ENCODE data around the gene GRIA2. TPM values are rescaled to one million over a fixed set of nuclear protein-coding genes. Genes with fewer than 3 reads are reported as not detected.
"Not testable (repeated sequence)": the region's sequence is repeated elsewhere in the genome, so short reads cannot be mapped to it uniquely, and the experiment has no call there.

The GRIA2 gene
- total and polyA plus RNA-seq, 7 donors, result 0.25 to 0.71 (median 0.55) TPM; not detected in 2

GRCh38 chr4:157242871-157243270 lies 22.3 kb downstream of the GRIA2 start:
- no peak for DNase-seq
- intact Hi-C loops (cut with DNase I), result no loop called here
- TF ChIP-seq EP300 (IDR thresholded peaks at IDR 0.05), result no peak
- TF ChIP-seq CTCF (IDR thresholded peaks at IDR 0.05), result no peak
- TF ChIP-seq POLR2A (IDR thresholded peaks at IDR 0.05), result no peak
- TF ChIP-seq POLR2AphosphoS5 (IDR thresholded peaks at IDR 0.05), result no peak
- Histone ChIP-seq H3K4me3 (no peak overlapping the region), H3K27me3 (no peaks in the 10 kb centered on the region), H3K4me1 (no peaks in the 10 kb centered on the region), H3K36me3 (no peaks in the 10 kb centered on the region), H3K27ac (no peak overlapping the region), H3K9me3 (no peaks in the 10 kb centered on the region)

GRCh38 chr4:157244348-157244747 lies 23.8 kb downstream of the GRIA2 start:
- no peak overlapping the region for H3K27ac ChIP-seq
- WGBS, 2 donors, result 57 to 85% methylated on average over 2 of the region's 2 CpGs

GRCh38 chr4:157245351-157245750 lies 24.8 kb downstream of the GRIA2 start:
- H3K4me1 ChIP-seq, result no peaks in the 10 kb centered on the region
- no peak overlapping the region for H3K4me3 ChIP-seq
- TF ChIP-seq POLR2A (IDR thresholded peaks at IDR 0.05), result no peak
- no peak for TF ChIP-seq EP300 (IDR thresholded peaks at IDR 0.05)
- no peak for TF ChIP-seq POLR2AphosphoS5 (IDR thresholded peaks at IDR 0.05)
- no peak for TF ChIP-seq CTCF (IDR thresholded peaks at IDR 0.05)
- H3K27me3 ChIP-seq, result no peaks in the 10 kb centered on the region
- H3K36me3 ChIP-seq, result no peaks in the 10 kb centered on the region
- no peak for DNase-seq
- no peaks in the 10 kb centered on the region for H3K9me3 ChIP-seq
- H3K27ac ChIP-seq, result no peak overlapping the region
- intact Hi-C loops (cut with DNase I), result no loop called here

More at GRCh38 chr4:157244348-157244747, 23.8 kb downstream of the GRIA2 start:
- Histone ChIP-seq H3K9me3 (no peaks in the 10 kb centered on the region), H3K4me1 (no peaks in the 10 kb centered on the region), H3K36me3 (no peaks in the 10 kb centered on the region), H3K27me3 (no peaks in the 10 kb centered on the region), H3K4me3 (no peak overlapping the region)
- DNase-seq, result no peak
- intact Hi-C loops (cut with DNase I), result no loop called here
- TF ChIP-seq POLR2A (IDR thresholded peaks at IDR 0.05) (no peak), EP300 (IDR thresholded peaks at IDR 0.05) (no peak), CTCF (IDR thresholded peaks at IDR 0.05) (no peak), POLR2AphosphoS5 (IDR thresholded peaks at IDR 0.05) (no peak)

GRCh38 chr4:157246964-157247363 lies 26.4 kb downstream of the GRIA2 start:
- TF ChIP-seq CTCF (IDR thresholded peaks at IDR 0.05) (no peak), POLR2AphosphoS5 (IDR thresholded peaks at IDR 0.05) (no peak), POLR2A (IDR thresholded peaks at IDR 0.05) (no peak), EP300 (IDR thresholded peaks at IDR 0.05) (no peak)
- intact Hi-C loops (cut with DNase I), result no loop called here
- no peaks in the 10 kb centered on the region for H3K36me3 ChIP-seq
- H3K9me3 ChIP-seq, result no peaks in the 10 kb centered on the region
- no peaks in the 10 kb centered on the region for H3K4me1 ChIP-seq
- H3K4me3 ChIP-seq, result no peak overlapping the region
- H3K27me3 ChIP-seq, result no peaks in the 10 kb centered on the region
- no peak for DNase-seq
- H3K27ac ChIP-seq, result no peak overlapping the region

GRCh38 chr4:157258165-157258564 lies 37.6 kb downstream of the GRIA2 start:
- 88 to 90% methylated on average over 6 of the region's 6 CpGs for WGBS, 2 donors
- intact Hi-C loops (cut with DNase I); H3K27me3 ChIP-seq; H3K27ac ChIP-seq; H3K4me1 ChIP-seq; H3K36me3 ChIP-seq; H3K4me3 ChIP-seq; DNase-seq; H3K9me3 ChIP-seq: not testable (repeated sequence)

All from sigmoid colon (tissue), 7 donors.